NCI-H2081 treated with DMSO at 0.1 percent for 48 hours (cell line): ENCODE data around the gene ESPN.
A peak's percentile ranks its signal among the peaks of the same experiment; 100 is the strongest.

ENCODE experiments used
- DNase-seq: peaks from one replicate; lab custom pipeline; 2025; lab: John Stamatoyannopoulos, UW

The ESPN gene

GRCh38 chr1:6409733-6410132 lies 14.8 kb upstream of the ESPN start:
- no peak for DNase-seq

GRCh38 chr1:6410248-6410893 lies 14.2 kb upstream of the ESPN start:
- DNase-seq: no peak

DNA sequence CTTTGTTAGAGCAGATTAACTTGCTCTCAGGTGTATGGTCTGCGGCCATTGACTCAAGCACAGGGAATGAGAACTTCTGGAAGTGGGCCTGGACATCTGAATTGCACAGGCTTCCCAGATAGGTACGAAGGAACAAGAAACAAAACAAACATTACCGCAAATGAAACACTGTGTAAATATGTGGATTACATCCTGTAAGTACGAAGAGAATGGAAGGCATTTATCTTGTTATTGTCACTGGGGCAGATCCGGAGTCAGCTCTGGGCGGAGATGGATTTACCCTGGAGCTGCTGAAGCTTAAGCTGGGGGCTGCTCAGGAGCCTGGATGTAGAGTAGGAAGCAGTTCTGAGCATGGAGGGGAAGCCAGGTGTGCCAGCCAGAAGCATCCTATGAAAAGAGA lies 11.7 kb upstream of the ESPN start:
- DNase-seq: peak; percentile 70

DNA sequence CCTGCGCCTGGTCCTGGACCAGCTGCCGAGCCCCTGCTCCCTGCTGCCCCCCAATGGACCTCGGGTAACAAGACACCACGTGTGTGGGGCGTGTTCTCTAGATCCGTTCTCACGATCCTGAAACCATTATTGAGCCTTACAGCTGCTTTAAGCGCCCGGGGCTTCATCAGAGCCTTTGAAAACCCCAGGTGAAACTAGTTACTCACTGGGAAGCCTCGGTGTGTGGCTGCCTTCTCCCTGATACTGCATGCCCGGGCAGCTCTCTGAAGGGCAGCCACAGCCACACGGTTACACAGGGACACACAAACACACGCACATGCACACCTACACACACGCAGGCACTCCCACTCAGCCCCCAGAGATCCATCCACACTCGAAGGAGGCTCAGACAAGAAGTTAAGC lies 10.1 kb upstream of the ESPN start:
- no peak for DNase-seq

GRCh38 chr1:6414881-6415626 lies 9.5 kb upstream of the ESPN start:
- DNase-seq: no peak

GRCh38 chr1:6416295-6416656 lies 8.3 kb upstream of the ESPN start:
- DNase-seq: no peak

DNA sequence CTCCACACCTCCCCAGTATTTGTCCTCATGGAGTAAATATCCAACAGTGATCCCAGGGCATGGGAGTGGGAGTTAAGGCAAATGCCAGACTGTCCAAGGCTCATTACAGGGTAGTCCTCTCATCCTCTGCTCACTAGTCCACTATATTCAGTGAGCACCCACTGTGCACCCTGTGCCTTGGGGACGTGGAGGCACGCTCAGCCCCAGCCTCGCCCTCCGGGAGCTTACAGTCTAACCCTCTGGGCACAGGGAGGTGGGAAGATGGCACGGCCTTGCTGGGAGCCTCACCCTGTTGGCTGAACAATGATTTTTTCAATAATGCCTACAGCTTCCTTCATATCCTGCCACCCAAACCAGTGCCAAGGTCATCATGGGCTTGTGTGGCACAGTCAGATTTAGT lies 7.7 kb upstream of the ESPN start:
- DNase-seq: no peak

DNA sequence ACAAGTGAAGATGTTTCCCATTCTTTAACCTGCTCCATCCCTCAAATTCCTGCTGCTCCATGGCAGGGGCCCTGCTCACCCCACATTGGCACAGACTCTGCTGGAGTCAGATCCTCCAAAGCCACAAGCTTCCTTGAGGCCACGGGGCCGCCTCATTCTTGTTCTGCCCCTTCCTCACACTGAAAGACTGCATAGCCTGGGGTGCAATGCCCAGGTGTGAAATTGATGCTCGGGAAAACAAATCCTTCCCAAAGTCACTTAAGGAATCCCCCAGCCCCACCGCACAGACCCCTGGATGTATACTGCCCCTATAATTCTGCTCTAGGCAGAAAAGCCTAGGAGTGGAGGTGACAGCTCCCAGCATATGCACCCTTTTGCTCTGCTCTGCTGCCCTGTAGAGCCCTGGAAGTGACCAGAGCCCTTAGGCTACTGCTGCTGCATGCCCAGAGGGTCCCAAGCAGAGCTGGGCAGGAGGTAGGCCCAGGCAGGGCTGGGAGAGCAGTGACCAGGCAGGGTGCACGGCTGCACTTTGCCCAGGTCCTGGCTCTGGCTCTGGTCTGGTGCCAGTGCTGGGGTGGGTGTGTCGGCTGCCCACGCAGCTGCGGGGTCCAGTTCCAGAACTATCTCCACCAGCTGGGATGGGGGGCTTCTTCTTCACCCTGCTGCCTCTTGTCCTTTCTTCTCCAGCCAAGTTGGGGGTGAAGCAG lies 6.5 kb upstream of the ESPN start:
- DNase-seq: no peak

- DNase-seq: no peak
Measured at GRCh38 chr1:6418668-6419396, 5.7 kb upstream of the ESPN start.

DNA sequence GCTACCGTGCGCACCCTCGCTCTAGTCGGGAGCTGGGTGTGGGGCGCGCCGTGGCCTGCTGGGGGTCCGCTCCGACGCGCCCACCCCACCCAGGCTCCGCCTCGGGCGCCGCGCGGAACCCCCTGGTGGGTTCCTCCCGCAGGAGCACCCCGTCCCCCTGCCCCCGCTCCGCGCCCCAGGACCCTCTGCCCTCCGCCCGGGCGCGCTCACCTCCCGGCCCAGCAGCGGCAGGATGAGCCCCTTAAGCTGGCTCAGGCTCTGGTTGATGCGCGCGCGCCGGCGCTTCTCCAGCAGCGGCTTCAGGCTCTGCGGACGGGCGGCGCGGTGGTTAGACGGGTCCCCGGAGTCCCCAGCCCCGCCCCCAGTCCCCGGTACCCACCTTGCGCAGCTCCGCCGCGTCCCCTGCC lies 5.2 kb upstream of the ESPN start:
- no peak for DNase-seq

DNA sequence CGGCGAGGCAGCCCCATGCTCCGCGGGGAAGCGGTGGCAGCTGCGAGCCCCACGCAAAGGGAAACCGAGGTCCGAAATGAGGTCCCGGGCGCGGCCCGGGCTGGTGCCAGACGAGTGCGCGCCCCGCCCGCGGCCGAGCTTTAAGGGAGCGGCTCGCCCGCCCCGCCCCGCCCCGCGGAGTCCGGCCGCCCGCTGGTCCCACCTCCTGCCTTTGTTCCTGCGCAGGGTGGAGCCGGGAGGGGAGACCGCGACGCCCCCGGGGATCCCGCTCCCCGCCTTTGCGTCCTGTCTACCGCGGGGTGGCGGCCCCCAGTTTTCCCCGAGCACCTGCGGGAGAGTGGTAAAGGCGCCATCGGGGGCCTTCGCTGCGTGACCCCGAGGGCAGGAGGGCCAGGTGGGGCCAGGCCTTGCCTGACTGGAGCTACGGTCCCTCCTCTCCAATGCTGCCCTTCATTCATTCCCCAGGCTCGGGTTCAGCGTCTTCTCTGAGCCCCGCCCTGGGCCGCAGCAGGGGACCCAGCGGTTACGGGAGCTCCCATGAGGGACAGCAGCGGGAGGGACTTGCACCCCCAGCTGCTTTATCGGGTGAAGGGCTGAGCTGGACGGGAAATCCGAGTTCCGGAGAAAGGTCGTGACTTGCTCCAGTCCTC lies 4.6 kb upstream of the ESPN start, which contains the start of gene HES2:
Gene HES2 (minus strand): TSS at position 116 of the 650 bp plus-strand sequence. CDS start 99 bp downstream, at position 17.
- no peak for DNase-seq

DNA sequence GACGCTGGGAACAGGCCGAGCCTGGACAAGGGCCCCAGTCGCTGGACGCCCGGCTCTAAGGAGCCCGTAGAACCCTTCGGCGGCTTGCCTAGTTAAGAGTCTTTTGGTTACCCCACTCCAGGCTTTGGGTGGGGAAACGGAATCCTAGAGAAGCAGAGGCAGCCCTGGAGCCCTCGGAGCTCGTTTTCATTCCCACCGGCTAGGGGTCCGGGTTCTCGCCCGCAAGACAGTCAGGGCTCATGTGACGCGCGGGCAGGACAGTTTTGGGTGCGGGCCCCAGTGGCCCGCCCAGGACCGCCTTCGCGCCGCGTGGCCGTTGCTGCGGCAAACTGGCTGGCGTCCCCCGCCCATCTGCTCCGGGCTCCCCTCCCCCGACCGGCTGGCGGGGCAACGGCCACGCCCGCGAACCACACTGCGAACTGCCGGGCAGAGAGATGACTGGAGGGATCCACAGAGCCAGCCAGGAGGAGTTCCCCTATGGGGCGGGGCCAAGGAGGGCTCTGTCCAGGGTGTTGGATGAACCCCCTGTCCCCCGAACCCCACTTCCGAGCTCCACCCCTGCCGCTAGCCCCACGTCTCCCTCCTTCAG lies 4.0 kb upstream of the ESPN start:
- DNase-seq: no peak

- DNase-seq: no peak
Measured at GRCh38 chr1:6421266-6421665, 3.3 kb upstream of the ESPN start.

- no peak for DNase-seq
Measured at GRCh38 chr1:6423321-6423999, 1.1 kb upstream of the ESPN start.

DNA sequence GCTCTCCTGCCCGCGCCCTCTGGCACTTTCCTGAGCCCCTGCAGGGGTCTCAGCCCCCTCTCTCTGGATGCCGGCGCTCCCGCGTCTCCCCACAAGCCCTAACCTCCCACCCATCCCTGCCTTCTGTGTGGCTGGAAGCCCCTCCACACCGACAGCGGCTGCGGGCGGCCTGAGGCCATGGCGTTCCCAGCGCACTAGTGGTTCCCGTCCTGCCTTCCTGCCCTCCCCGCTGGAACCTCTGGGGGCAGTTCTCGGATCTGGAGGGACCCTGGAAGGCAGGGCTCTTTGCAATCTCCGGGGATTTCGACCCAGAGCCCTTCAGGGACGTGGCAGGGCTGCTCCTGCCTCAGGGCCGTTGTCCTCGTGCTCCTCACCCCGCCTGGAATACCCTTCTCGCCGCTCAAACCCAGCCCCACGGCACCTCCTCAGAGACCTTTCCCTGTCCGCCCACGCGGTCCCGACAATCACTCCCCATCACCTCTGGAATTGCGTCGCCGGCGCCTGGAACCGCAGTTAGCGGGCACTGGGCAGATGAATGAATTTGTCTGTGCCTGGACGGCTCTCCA lies 493 bp upstream of the ESPN start:
- DNase-seq: no peak

- DNase-seq: no peak
Measured at GRCh38 chr1:6425658-6426057, 1.1 kb downstream of the ESPN start.

DNA sequence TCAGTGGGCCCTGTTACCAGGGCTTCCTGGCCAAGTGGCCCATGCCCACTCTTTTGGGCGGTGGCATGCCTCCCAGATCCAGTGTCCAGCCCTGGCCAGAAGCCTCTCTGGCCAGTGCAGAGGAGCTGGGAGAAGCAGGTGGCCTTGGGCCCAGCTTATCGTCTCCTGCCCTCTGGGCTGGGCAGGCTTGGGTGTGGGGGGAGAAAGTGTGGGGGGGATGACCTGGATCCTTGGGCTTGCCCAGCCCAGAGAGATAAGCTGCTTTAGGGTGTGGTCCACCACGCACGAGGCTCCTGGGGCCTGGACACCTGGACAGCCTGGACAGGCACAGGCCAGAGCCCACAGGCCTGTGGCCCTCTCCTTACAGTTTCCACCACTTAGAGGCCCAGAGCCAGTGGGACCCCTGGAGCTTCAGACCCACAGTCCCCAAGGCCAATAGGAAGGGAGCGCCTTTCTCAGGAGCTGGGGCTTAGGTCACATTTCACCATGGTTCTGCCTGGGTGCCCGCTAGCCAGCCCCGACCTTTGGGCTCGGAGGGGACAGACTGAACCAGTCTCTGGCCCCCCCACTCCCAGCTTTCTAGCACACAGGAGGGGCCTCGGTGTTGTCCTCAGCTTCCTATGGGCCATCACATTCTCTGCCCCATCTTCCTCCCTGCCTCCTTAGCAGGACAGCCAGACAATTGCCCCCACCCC lies 1.8 kb downstream of the ESPN start:
- DNase-seq: no peak

- no peak for DNase-seq
Measured at GRCh38 chr1:6426972-6427350, 2.4 kb downstream of the ESPN start.

DNA sequence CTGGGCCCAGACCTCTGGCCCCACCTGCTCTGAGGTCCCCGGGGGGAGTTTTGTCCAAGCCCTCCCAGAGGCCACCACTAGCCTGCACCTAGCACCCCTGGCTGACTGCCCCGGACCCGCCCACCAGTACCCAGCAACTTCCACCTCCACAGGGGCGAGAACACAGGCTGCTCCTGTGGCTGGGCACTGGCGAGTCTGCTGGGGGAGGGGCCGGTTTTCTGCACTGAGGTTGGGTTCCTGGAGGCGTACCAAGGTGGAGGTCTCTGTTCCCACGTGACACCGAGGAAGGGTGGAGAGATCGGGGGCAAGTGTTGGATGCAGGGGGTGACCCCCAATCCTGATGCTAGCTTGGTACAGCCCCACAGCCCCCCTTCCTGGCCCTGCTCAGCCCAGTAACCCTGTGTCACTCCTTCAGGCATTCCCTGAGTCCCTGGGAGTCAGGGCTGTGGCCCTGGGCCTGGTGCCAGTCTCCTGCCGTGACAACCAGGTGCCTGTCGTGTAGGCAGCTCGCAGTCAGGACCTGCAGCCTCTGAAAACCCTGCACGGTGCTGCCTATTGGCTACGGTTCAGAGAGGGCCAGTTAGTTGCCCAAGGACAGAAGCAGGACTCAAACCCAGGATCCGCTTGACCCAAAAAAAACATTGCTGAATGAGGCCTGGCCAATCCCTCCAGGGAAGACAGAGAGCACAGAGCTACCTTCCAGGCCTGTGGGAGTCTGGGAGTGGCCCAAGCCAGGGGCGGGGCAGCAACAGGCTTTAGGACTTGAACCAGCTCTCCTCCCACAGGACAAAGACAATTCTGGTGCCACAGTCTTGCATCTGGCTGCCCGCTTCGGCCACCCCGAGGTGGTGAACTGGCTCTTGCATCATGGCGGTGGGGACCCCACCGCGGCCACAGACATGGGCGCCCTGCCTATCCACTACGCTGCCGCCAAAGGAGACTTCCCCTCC lies 3.1 kb downstream of the ESPN start:
- no peak for DNase-seq
